HG02610 (cell line): ENCODE results near the gene TCAIM.
"Not testable (repeated sequence)": the region's sequence is repeated elsewhere in the genome, so short reads cannot be mapped to it uniquely, and the experiment has no call there.

Experiments
- ATAC-seq: cut with Tn5 transposase; IDR thresholded peaks from one replicate; pipeline ENCODE4 v1.9.1; 2021; ENCODE audit warnings: mild to moderate bottlenecking, moderate library complexity; ENCODE audit not compliant: unreplicated experiment

The TCAIM gene

DNA sequence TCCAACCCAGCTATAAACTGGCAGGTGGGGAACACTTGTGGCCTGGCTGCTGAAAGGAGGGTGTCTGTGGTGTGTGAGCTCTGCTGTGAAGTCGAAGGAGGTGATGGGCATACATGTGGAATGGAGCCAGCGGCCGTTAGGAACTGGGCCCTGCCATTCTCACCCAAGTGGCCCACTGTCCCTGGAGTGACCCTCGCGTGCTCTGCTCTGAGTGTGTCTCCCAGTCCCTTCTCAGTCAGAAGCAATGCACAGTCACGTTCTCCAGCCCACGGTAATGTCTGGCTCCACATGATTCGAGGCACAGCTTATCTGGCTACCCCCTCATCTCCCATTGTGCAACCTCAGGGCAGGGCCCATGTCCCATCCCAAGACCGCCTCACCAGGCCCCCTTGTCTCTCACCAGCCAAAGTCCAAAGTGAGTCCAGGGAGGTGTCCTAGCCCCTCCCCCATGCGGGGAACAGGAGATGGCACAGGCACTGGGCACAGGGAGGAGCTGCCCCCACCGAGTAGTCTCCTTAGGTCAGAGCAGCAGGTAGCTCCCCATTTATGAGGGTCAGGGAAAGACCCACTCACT lies 76.0 kb downstream of the TCAIM start:
- no peak for ATAC-seq

DNA sequence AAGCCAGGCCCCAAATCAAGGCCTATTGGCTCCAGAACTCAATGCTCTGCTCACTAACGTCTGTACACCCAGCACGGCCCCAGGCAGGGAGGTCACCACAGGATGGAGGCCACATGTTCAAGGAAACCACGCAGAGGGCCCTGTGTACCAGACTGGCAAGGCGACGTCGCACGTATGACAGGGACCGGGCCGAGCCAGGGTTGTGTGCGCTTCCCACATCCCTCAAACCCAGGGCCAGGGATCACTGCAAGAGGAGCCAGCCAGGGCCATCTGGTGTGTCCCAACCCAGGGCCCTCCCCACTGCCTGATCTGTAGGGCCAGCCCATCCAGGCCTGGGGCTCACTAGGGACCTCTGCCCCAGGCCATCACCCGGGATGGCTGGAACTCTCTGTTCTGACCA lies 76.9 kb downstream of the TCAIM start:
- no peak for ATAC-seq

DNA sequence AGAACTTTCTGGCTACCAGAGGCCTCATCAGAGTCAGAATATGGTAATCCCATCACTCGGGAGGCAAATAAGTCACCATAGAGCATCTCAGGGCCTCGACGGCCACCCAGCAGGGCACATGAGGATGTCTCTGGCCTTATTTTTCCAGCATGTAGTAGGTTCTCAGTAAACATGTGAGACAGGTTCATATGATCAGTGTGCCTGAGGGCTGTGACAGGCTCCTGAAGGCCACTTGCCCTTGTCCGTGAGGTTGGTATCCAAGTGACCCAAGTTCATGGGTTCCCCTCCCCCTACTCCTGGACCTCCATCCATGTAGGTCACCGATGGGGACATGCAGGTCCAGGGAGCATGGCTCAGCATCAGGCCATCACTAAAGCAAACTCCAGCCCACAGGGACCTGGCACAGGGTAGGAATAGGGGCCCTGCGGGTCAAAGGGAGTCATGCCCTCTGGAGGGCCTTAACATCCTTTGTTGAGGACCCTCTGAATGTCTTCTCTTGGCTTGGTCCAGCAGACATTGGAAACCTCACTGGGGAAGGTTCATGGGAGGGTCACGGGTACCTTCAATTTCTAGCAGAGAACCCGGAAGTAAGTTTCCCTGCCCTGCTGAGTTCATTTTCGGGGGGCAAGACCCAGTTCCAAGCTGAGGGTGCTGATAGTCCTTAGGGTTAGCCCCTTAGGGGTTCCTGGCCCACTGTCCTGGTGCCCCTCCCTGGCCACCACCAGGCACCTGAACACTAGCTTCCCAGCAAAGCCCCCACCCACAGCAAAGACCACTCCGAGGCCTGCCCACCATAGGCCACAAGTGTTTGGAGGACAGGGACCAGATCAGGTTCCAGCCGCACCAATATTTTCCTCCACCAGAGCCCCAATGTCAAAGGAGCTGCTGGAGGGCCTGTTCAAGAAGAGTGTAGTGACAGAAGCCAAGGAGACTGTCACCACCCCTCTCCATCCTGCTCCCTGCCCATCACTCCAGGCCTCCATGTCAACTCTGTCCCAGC lies 77.8 kb downstream of the TCAIM start:
- no peak for ATAC-seq

DNA sequence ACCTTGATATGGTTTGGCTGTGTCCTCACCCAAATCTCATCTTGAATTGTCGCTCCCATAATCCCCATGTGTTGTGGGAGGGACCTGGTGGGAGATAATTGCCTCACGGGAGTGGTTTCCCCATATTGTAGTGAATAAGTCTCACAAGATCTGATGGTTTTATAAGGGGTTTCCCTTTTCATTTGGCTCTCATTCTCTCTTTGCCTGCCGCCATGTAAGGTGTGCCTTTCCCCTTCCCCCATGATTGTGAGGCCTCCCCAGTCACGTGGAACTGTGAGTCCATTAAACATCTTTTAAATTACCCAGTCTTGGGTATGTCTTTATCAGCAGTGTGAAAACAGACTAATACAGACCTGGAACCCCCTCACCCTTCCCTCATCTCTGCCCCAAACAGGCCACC lies 79.6 kb downstream of the TCAIM start:
- ATAC-seq = not testable (repeated sequence)

DNA sequence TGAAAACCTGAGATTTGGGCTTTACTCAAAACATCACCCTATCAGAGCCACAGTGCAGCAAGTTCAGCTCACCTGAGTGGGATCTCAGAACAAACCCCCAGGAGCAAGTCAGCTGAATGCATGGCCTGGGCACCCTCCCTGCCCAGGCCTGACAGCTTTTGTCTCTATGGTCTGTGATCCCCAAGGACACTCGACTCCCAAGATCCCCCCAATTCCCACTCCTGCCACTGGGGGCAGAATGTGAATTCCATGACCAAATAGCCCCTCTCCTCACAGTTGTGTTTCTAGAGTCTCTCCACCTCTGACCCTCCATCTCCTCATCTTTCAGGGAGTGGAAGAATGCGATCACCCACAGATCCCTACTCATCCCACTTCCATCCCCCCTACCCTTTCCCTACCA lies 80.0 kb downstream of the TCAIM start:
- no peak for ATAC-seq

DNA sequence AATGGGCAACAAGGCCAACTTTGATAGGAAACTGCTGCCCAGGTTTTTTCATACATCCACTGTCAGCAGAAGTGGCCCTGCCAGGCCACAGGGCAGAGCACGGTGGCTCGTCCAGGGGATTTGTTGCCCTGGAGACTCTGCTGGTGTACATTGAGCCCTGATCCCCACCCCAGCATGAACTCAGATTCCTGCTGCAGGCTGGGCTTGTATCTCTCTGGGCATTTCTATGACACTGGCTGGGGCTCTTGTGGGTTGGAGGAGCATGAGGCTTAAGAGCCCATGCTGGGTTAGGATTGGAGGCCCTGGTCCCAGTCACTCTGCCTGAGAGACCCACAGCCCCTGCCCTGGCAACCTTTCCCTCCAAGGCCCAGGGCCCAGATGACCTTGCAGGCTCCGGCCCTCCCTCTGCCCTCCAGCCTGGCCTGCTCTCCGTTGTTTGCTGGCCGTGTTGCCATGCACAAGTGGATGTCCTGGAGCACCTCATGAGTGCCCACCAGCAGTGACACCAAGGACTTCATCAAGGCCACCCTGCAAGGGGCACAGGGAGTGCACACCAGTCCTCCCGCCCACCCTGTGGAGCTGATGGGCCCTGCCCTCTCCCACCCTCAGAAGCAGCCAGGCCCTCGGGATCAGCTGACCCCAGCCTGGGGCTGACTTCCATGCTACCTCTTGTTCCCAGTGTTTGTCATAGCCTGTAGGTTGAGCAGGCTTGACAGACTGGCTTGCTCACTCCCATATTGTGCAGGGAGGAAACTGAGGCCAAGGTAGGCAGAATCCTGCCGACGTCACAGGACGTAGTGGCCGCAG lies 80.8 kb downstream of the TCAIM start:
- no peak for ATAC-seq

DNA sequence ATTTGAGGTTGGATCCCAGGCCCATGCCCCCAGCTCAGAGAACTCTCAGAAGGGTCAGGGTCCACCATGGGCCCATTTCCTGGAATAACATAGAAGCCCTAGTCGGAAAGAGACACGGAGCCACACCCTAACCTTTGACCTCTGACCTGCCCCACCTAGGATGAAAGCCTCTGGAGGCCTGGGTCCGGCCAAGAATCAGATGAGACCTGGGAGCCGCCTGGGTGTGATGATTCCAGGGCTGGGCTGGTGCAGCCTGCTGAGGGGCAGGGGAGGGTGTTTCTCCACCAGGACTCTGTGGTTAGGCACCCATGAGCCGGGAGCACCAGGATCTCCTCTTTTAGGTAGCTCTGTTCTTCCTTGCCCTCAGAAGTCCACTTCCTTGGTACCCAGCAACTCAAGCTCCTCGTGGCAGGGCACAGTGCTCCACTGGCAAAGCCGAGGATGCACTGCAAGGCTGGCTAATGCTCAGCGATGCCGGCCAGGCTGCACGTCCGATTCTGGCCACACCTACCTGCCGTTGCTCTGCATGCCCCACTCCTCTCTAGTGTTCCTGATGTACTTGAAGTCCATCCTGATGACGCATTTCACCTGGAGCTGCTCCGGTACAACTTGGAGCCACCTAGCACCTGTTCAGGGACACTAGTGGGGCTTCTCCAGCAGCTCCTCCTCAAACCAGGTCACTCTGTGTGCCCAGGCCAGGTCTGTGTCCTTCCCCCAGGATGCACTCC lies 81.5 kb downstream of the TCAIM start:
- ATAC-seq = no peak

DNA sequence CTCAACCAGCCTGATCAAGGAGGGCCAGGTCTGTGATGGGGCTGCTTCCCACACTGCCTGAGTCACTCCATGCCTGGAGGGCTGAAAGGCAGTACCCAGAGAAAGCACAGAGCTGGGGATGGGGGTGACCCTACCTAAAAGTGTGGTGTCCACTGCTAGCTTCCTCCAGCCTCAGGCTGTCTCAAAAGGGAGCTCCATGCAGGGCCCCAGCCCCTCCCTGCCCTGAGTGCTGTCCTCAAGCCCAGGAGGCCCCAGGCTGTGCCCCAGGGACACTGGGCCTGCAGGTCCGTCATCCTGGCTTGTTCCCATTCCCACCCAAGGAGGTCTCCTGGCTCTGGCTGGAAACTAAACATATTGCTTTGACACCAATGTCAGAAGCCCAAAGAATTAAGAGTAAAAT lies 82.1 kb downstream of the TCAIM start:
- no peak for ATAC-seq

DNA sequence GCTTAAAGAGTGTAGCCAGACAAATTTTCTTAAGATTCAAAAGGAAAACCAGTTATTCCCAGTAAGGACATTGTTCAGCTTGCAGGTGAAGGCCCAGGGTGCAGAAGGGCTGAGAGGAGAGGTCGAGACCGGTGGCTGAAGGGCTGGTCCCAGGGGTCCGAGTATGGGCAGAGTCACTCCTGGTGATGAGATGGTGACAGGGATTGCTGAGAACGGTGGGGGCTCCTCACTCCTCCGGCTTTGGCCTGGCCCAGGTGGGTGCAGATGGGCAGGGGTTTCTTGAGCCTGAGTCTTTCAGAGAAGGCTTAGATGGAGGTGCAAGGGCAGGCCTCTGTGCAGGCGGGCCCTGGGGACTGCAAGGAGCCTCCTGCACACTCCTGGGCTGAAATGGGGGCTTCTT lies 82.7 kb downstream of the TCAIM start:
- no peak for ATAC-seq

DNA sequence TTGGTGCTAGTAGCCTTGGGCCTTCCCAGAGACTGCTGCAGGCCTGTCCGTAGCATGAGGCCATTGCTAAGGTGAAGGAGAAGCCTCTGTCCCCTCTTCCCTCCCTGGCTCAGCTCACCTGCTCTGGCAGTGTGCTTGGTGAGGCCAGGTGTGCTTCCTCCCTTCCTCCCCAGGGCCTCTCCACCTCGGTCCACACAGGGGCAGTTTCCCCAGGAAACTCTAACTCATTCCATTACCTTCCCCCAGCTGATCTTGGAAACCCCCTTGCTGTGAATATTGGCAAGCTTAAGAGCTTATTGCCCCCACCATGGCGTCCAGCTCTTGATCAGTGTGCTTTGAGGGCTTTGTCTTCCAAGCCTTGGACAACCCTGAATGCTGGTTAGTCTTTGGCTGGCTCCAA lies 86.2 kb downstream of the TCAIM start:
- peak; percentile 75 for ATAC-seq

DNA sequence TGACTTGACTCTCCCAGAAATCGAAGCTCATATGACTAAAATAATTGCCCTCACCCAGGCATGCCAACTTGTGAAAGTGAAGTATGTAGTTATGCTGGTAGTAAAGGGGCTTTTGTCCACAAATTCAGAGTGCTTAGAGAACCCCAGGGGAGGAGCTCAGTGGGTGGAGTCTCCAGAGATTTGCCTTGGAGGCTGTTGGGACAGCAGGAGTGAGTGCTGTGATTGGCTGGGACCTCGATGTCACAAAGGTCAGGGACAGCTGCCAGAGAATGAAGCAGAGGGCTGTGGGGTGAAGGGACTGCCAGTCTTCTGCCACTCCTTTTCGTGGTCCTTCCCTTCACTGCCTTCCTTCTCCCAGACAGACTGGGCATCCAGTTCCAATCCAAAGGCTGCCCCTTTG lies 89.1 kb downstream of the TCAIM start:
- ATAC-seq = no peak

DNA sequence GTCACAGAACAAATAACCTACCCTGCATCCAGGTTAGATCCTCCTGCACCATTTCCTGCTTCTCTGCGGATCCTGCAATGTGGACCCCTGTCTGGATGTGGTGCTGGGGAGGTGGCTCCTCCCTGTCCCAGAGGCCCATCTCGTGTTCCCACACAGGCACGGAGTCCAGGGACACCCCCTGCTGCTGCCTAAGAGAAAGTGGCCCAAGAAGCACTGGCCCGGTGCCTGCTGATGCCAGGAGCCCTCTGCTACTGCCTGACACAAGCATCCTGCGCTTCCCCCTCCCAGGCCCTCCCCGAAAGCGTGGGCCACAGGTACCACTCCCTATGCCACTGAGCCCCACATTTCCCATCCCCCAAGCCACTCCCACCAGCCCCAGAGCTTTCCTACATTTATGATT lies 90.3 kb downstream of the TCAIM start:
- no peak for ATAC-seq

DNA sequence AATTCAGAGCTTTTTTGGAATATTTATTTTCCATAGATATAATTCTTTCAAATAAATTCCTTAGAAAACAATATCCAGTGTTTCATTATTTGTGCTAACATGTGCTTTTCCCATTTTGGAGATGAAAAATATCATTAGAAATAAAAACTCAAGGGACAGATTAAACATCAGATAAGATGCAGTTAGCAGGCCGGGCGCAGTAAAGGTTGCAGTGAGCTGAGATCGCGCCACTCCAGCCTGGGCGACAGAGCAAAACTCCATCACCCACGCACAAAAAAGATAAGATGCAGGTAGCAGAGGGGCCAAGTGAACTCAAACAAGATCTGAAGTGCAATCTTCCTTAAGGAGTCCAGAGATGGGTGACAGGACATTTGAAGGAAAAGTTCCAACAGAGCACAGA lies 90.9 kb downstream of the TCAIM start:
- ATAC-seq = no peak

DNA sequence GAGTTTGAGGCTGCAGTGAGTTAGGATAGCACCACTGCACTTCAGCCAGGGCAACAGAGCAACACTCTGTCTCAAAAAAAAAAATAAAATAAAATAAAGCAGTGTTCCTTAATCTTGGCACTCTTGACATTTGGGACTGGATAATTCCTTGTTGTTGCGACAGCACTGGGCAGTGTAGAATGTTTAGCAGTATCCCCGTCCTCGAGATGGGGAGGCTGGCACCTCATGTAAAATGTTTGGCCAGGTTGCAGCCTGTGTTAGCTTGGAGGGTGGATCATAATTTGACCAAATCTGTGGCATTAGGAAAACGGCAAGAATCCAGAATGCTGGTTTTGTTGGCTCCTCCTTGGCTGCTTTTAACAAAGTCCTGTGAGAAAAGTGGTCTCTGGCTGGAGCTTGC lies 91.9 kb downstream of the TCAIM start:
- no peak for ATAC-seq

DNA sequence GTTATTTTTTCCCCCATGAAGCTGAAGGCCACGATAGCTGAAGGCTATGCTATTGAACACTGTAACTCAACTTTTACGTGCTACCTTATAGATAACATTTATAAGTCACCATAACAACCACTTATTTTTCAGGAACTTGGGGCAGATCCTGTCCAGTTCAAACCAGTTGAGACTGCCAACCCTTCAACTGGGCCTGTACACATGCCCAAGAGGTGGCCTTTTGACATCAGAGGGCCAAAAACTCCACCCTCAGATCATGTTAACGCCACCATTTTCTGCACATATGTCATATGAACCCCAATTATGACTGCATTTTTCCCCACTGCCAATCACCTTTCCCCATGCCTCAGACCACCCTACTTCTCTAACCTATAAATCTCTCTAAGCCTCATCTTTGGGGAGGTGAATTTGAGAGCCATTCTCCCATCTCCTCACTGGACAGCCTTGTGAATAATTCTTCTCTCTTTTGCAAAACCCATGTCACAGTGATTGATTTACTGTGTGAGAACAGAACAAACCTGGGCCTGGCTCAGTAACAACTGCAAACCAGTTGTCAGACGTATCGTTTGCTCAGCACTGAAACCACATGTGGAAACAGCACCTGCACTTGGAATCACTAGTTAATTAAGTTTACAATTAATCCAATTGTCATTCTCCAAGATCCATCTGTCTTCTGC lies 96.4 kb downstream of the TCAIM start:
- ATAC-seq = no peak

DNA sequence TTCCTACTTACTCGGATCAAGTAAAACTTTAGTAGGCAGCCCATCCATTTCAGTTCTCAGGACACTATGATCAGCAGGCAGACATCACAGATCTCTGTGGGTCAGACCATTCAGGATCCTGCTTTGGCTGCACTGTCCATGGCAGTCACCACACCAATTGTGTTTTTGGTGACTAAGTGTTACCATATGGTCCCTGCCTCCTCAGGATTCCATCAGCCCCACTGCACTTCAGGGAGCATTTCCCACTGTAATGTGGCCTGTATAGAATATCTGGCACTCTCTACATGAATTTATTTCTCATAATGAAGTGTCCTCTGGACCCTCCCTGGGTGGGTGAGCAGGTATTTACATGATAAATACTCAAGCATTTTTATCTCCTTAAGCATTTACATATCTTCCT lies 97.6 kb downstream of the TCAIM start:
- ATAC-seq = no peak

DNA sequence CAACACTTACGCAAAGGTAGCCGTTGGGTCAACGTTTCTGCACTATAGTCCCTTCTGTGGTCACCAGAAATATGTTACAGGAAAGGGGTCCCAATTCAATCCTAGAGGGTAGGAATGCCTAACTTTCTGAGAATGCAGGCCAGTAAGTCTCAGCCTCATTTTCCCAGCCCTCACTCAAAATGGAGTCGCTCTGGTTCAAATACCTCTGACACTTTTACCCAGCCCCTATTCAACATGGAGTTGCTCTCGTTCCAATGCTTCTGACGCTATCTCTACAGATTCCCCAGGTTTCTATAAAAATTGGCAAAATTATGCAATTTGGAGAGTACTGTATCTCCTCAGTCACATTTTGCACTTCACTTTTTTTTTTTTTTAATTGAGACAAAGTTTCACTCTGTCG lies 99.2 kb downstream of the TCAIM start:
- no peak for ATAC-seq

DNA sequence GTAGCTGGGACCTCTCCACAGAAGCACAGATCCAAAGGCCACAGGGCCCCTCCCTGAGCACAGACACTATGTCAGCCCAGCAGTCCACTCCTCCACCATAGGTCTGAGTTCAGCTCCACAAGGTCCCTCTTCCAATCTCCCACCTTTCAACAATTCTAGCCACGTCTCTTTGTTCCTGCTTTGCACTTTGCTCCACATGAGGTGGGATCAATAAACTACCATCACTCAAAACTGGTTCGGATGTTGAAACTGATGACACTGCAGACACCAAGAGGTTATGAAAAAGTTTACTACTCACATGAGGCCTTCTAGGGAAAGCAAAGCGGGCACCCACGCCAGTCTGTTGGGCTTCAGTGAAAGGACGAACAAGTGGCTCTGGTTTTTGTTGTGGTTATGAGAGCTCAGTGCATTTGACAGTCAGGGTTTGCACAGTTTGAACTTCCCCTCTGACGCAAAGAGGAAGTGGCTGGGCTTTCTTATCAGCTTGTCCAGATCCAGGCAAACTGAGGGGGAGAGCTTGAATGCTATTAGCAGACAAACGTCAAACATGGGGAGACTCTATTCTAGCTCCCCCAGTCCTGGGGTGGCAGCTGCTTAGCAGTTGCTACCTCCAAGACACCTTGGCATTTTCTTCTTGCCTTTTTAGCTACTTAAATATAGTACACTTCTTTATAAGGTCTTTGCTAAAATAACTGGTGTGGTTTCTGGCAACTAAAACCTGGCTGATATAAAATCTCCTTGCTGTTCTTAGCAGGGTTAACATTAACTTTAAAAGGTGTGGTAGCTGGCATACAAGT lies 101.1 kb downstream of the TCAIM start:
- peak; percentile 93 for ATAC-seq

DNA sequence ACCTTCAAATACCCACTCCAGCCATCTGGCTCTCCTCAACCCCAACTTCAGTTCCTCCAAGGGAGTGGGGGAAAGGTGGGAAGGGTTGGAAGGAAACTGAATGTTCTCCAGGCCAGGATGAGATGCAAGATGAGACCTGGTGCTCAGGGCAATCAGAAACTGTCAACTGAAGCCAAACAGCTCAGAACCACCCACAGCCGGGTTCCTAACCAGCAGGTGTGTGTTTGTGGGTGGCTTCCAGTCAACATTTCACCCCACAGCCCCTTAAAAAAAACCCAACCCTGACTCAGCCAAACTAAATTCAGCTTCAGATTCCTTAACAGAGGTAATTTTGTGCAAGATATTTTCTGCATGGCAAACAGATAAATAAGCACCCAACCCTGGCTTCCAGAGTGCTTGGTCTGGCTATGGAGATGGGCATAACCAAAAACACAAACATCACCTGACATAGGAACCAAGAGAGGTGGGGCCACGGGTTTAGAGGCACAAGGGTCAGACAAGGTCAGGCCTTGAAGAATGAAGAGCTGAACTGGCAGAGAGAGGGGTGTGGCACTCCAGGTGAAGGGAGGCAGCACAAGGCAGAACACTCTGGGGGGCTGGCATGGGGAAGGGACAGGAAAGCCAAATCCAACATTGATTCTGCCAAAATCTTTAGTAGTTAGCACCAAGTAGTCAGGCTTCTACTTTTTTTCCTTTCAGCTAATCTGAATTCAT lies 104.2 kb downstream of the TCAIM start:
- no peak for ATAC-seq
